Stimulated activated CD8-positive, alpha-beta memory T cell treated with anti-CD3 and anti-CD28 coated beads, Interleukin-12 subunit alpha, Interleukin-12 subunit beta, amount 100 ng/mL, for 24 hours (primary cell): Measurements from ENCODE around the gene MUC15.

Experiments
- DNase-seq: peaks from one replicate; pipeline ENCODE4 v3.0.0-alpha.2; 2020; ENCODE audit errors: extremely low read depth

Gene MUC15

GRCh38 chr11:26573896-26574295 lies 1.8 kb upstream of the MUC15 start:
- no peak for DNase-seq

DNA sequence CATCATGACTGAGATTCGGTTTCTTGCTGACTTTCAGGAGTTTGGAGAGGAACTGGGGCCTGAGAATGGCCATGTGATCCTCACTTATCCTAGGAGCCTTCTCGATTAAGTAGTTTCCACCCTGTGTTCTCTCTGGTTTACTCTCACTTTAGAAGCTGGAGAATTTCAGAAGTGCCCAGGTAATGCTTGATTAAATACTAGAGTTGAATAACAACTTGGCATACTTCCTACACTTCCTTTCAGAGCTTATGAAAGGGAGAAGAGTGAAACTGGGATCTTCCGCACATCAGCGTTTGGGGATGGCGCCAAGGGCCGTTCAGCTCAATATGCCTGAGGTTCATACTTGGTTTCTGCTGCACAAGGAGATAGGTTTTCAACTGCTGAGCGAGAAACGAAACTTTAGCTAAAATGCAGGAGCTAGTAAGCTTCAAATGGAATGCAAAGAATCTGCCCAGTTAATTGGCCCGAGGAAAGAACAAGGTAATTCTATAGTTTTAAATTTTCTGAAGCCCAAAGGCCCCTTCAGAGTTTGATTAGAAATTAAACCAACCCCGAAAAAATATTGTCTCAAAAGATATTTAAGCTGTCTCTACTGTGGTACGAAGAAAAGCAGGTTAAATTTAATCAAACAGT lies 823 bp upstream of the MUC15 start:
- no peak for DNase-seq

DNA sequence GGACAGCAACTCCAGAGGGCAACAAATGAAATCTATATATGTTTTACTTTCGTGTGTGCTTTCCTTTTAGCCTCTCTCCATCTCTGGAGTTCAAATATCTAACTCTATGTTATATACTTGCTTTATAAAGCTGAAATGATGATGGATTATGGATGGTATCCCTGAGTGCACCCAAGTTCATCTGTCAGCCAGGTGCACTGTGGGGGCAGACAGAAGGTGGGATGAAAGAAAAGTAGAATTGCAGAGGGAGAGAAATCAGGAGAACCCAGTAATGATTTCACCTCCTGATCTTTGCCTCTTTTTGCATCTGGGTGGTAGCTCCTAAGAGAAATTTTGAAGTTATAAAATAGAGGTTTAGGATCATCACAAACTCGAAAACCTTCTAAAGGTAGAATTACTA lies 2.4 kb downstream of the MUC15 start:
- DNase-seq, result no peak

- DNase-seq, result no peak
Measured at GRCh38 chr11:26558190-26558589, 13.9 kb downstream of the MUC15 start.

DNA sequence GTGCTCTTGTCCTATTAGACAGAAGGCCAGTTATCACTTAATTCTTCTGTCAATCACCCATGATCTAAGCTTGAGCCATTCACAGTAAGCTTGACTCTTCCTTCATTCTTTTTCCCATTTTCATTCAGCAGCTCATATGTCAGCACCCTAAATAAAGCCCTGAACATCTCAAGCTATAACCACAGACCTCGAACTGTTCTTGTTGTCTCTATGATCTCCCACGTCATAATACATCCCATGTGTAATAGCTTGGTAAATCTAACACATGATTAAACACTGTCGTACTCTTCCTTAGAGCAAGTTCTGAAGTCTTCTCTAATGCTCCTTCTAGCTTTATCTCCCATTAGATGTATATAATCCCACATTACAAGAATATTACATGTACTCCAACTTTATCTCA lies 14.4 kb downstream of the MUC15 start:
- no peak for DNase-seq

DNA sequence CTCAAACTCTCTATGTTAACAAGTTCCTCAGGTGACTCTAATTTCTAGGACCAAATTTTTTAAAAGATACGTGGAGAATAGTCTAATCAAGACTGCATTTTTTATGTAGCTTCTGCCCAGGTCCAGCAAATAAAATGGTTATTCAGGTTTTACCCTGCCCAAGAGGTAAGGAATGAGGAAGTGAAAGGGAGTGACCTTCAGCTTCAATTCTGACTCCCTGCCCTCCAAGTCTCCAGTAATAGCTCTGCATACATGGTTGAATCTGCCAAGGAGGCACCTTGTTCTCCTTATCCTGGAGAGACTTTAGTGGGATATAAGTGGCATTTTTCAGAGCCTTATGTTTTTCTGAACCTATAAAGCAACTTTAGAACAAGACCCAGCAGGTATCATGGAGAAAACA lies 15.5 kb downstream of the MUC15 start:
- no peak for DNase-seq

DNA sequence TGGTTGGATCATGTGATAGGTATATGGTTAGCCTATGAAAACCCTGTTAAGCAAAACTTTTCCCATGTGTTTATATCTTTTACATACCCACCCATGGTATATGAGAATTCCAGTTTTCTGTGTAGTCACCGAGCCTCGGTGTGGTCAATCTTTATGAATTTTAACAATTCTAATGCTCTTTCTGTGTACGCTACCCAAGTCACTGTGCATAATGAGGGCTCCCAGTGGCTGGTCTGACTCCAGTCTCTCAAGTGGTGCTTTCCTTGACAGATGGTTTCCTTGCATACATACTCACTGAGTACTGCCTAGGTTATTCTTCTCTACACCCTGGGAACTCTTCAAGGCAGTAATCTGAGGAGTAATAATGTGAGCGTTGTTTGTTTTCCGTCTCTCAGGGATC lies 17.6 kb downstream of the MUC15 start:
- DNase-seq, result no peak

- DNase-seq, result no peak
Measured at GRCh38 chr11:26553182-26553581, 18.9 kb downstream of the MUC15 start.

DNA sequence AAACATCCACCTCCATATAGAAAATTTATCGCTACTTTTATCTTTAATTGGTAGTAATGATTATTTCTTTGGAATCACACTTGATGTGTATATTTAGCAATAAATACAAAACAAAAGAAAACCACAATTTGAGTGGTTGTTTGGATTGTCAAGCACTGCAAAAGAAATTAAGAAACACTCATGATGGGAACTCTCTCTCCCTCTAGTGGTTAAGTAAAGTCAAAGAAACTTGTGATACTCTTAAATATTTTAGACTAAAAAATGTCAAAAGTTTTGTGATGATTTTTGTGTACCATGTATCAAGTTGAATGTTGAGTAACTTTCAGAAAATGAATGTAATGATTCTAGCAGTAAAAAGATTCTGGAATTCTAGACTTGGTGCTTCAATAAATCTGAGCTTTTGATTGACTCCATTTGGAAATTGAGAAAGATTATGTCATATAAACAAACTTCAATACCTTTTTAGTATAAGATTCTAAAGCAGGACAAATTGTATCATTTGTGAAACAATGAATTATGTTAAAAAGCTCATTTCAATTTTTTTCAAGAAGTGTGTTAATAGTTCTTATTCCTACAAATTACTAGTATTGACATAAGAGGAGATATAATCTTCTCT lies 20.8 kb downstream of the MUC15 start:
- no peak for DNase-seq

DNA sequence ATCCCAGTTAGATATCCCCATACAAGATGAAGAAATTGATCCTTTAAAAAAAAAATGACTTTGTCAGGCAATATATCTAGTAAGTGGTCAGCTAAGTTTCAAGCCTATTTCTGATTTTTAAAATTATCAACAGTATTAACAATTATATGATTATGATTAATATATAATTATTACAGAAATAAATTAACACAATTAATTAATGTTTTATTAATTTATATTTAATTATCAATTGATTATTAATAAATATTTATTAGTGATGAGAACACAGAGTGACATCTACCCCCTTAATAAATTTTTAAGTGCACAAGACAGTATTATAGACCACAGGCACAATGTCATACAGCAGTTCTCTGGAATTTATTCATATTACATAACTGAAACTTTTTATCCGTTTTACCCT lies 22.0 kb downstream of the MUC15 start:
- no peak for DNase-seq

- DNase-seq, result no peak
Measured at GRCh38 chr11:26549176-26549575, 22.9 kb downstream of the MUC15 start.

DNA sequence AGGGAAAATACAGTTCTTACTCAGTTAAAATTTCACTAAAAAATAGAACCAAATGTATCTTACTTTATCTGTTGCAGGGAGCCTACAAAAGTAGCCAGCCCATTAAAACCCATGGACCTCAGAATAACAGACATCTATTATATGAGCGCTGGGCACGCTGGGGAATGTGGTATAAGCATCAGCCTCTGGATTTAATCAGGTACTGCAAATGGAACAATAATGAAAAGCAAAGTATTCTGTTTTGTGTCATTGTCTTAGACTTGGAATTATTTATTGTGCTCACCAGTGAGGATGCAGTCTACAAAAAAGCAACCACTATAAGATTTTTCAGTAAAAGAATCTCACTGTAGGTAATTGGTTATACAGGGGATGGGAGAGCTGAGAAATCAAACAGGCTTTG lies 30.2 kb downstream of the MUC15 start:
- no peak for DNase-seq

- DNase-seq, result no peak
Measured at GRCh38 chr11:26539517-26539916, 32.5 kb downstream of the MUC15 start.

- no peak for DNase-seq
Measured at GRCh38 chr11:26537341-26537740, 34.7 kb downstream of the MUC15 start.

DNA sequence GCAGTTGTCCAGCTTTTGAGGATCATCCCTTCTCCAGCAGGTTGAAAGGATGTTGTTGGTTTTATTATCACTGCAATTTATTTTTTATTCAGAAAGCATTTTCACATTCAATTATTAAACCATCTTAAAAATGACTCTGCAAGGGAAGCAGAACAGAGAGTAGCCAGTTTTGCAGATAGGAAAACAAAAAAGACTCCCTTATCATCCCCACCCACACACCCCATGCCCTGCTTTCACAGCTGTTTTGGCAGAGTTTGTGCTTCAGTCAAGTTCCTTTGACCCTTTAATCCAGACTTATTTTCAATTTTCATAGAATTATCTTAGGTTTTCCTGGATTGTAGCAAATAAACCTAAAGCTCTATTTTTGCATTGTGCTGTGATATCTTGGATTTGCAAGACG lies 44.4 kb downstream of the MUC15 start:
- DNase-seq, result no peak

- DNase-seq, result no peak
Measured at GRCh38 chr11:26522912-26523610, 49.0 kb downstream of the MUC15 start.

GRCh38 chr11:26519469-26519868 lies 52.6 kb downstream of the MUC15 start:
- DNase-seq, result no peak

DNA sequence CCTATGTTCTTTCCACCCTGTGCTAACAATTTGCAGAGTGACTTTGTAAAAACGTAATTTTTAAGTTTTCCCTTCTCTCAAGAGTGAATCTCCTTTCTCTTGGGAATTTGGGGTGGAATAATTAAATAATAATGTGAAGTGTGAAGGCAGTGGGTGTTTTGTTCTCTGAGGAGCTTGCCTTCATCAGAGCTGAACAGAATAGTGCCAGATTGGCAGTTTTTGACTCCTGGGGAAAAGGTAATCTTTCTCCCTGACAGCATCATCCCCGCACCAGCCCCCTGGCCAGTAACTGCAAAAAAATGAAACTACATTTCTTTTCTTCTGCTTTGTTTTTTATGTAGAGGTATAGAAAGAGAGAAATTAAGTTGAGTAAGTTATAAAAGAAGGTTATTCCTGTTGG lies 59.9 kb downstream of the MUC15 start:
- DNase-seq, result no peak

DNA sequence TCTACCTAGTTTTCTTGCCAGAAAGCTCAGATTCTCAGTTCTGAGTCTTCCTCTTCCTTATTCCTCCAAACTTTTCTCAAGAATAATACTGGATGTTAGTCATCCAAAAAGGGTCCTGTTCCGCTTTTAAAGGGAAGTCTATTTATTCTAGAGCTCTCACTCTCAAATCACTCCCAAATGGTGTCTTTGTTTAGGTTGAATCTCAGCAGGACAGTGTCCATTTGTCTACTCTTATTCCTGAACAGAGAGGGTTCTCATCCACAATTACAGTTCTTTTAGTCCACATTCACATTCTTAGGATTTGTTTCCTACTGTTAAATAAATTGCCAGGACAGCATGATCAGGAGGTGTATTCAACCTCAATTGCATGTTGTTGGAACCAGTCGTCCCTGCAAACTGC lies 61.3 kb downstream of the MUC15 start:
- DNase-seq, result no peak

GRCh38 chr11:26510164-26510563 lies 61.9 kb downstream of the MUC15 start:
- no peak for DNase-seq
